ENCODE data around the gene SPDEF. TPM values are rescaled to one million over a fixed set of nuclear protein-coding genes. Genes with fewer than 3 reads are reported as not detected.

SPDEF gene
- total and polyA plus RNA-seq, 2 donors (not counting 1 experiment from before 2014, with no cell fraction given): under 0.01 to 0.03 TPM

DNA sequence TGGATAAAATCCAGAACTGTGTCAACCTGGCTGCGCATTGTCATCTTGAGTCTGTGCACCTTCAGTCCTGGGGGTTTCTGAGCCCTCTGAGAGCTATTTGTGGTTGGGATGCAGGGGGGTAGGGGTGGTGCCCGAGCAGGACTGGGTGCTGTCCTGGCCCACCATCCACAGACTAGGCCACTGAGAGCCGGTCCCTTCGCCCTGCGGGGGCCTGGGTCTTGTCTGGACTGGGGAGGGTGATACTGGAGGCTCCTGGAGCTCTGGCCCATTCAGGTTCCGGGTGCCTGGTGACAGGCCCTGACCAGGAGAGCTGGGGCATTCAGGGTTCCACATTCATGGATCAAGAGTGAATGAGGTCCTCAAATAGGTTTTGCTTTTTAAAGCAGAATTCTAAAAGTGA is 20.9 kb downstream of the SPDEF start:
- Histone ChIP-seq H4K20me1 (ENCODE audit: control insufficient read depth, extremely low read depth, insufficient read depth, low read length) (no peaks in the 10 kb centered on the region), H3K4me3 (replicated peaks in 1 of 4; ENCODE audit: control extremely low read depth in 1 of 4, insufficient read depth in 1 of 4, low read depth in 3 of 4, low read length in 4 of 4) (no peak overlapping the region), H3K9ac (ENCODE audit: insufficient read depth, low read length) (no peak overlapping the region), H3K4me2 (ENCODE audit: extremely low read depth, insufficient read depth, low read length) (no peak overlapping the region), H3K27me3 (ENCODE audit: control insufficient read depth, insufficient read depth, low read length) (no peaks in the 10 kb centered on the region), H2AFZ (ENCODE audit: low read length) (no peak overlapping the region), H3K79me2 (ENCODE audit: control insufficient read depth, insufficient read depth, low read length) (no peaks in the 10 kb centered on the region), H3K4me1 (ENCODE audit: control insufficient read depth, extremely low read depth, insufficient read depth, low read length) (no peaks in the 10 kb centered on the region), H3K27ac (ENCODE audit: insufficient read depth, low read length) (no peak overlapping the region), H3K9me3 (ENCODE audit: control insufficient read depth, insufficient read depth, low read depth, low read length) (no peaks in the 10 kb centered on the region), H3K36me3 (ENCODE audit: control insufficient read depth, insufficient read depth, low read length) (no peaks in the 10 kb centered on the region)
- TF ChIP-seq EZH2 (IDR thresholded peaks at IDR 0.05; ENCODE audit: low read length, missing control alignments): no peak
- TF ChIP-seq CTCF (conservative IDR thresholded peaks at IDR 0.05 in 1 of 2, IDR thresholded peaks at IDR 0.05 in 1 of 2; ENCODE audit: low read depth in 1 of 2, low read length in 2 of 2): no peak
- DNase-seq (ENCODE audit: low read depth in 2 of 2): no peak

DNA sequence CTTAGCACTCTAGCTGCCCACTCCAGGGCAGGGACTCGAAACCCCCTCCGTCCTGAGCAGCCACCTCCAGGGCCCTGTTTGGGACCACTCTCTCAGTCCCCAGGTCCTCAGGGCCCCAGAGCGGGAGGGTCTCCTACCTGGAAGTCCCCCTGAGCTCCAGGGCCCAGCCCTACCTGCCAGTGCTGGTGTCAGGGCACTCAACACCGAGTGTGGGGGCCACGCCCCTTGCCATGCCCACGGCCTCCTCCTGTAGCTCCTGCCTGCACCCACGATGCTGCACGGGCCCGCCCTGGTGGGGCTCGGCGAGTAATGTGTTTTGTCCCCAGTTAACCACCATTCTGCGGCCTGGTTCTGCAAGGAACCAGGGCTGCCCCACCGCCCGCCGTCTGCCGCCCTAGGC is 21.5 kb downstream of the SPDEF start:
- no peak for DNase-seq (ENCODE audit: low read depth in 2 of 2)
- H4K20me1 ChIP-seq (ENCODE audit: control insufficient read depth, extremely low read depth, insufficient read depth, low read length): no peaks in the 10 kb centered on the region
- H3K27me3 ChIP-seq (ENCODE audit: control insufficient read depth, insufficient read depth, low read length): peaks cover 2% of the 10 kb centered on the region
- H3K4me2 ChIP-seq (ENCODE audit: extremely low read depth, insufficient read depth, low read length): no peak overlapping the region
- no peaks in the 10 kb centered on the region for H3K79me2 ChIP-seq (ENCODE audit: control insufficient read depth, insufficient read depth, low read length)
- H2AFZ ChIP-seq (ENCODE audit: low read length): no peak overlapping the region
- no peaks in the 10 kb centered on the region for H3K9me3 ChIP-seq (ENCODE audit: control insufficient read depth, insufficient read depth, low read depth, low read length)
- no peaks in the 10 kb centered on the region for H3K4me1 ChIP-seq (ENCODE audit: control insufficient read depth, extremely low read depth, insufficient read depth, low read length)
- TF ChIP-seq CTCF (conservative IDR thresholded peaks at IDR 0.05 in 1 of 2, IDR thresholded peaks at IDR 0.05 in 1 of 2; ENCODE audit: low read depth in 1 of 2, low read length in 2 of 2): no peak
- no peak for TF ChIP-seq EZH2 (IDR thresholded peaks at IDR 0.05; ENCODE audit: low read length, missing control alignments)
- H3K4me3 ChIP-seq (replicated peaks in 1 of 4; ENCODE audit: control extremely low read depth in 1 of 4, insufficient read depth in 1 of 4, low read depth in 3 of 4, low read length in 4 of 4): no peak overlapping the region
- no peak overlapping the region for H3K27ac ChIP-seq (ENCODE audit: insufficient read depth, low read length)
- no peaks in the 10 kb centered on the region for H3K36me3 ChIP-seq (ENCODE audit: control insufficient read depth, insufficient read depth, low read length)
- no peak overlapping the region for H3K9ac ChIP-seq (ENCODE audit: insufficient read depth, low read length)

GRCh38 chr6:34534146-34534545 is 22.0 kb downstream of the SPDEF start:
- Histone ChIP-seq H3K36me3 (ENCODE audit: control insufficient read depth, insufficient read depth, low read length) (no peaks in the 10 kb centered on the region), H3K9me3 (ENCODE audit: control insufficient read depth, insufficient read depth, low read depth, low read length) (no peaks in the 10 kb centered on the region), H3K4me1 (ENCODE audit: control insufficient read depth, extremely low read depth, insufficient read depth, low read length) (no peaks in the 10 kb centered on the region), H3K4me2 (ENCODE audit: extremely low read depth, insufficient read depth, low read length) (no peak overlapping the region), H4K20me1 (ENCODE audit: control insufficient read depth, extremely low read depth, insufficient read depth, low read length) (no peaks in the 10 kb centered on the region), H3K79me2 (ENCODE audit: control insufficient read depth, insufficient read depth, low read length) (no peaks in the 10 kb centered on the region), H3K27ac (ENCODE audit: insufficient read depth, low read length) (no peak overlapping the region), H3K9ac (ENCODE audit: insufficient read depth, low read length) (no peak overlapping the region), H2AFZ (ENCODE audit: low read length) (no peak overlapping the region), H3K4me3 (replicated peaks in 1 of 4; ENCODE audit: control extremely low read depth in 1 of 4, insufficient read depth in 1 of 4, low read depth in 3 of 4, low read length in 4 of 4) (no peak overlapping the region), H3K27me3 (ENCODE audit: control insufficient read depth, insufficient read depth, low read length) (peaks cover 7% of the 10 kb centered on the region)
- DNase-seq (ENCODE audit: low read depth in 2 of 2): no peak
- no peak for TF ChIP-seq CTCF (conservative IDR thresholded peaks at IDR 0.05 in 1 of 2, IDR thresholded peaks at IDR 0.05 in 1 of 2; ENCODE audit: low read depth in 1 of 2, low read length in 2 of 2)
- no peak for TF ChIP-seq EZH2 (IDR thresholded peaks at IDR 0.05; ENCODE audit: low read length, missing control alignments)

All from fibroblast of lung (primary cell).